Measurements from ENCODE around the gene DUS3L. TPM values are rescaled to one million over a fixed set of nuclear protein-coding genes. Genes with fewer than 3 reads are reported as not detected.
A peak's percentile ranks its signal among the peaks of the same experiment; 100 is the strongest.

Gene DUS3L
- total RNA-seq, 1 donor from 2014 or later = 35.1 TPM

- H3K4me3 ChIP-seq (ENCODE audit: low read depth, low read length) = no peak overlapping the region
- no peak for DNase-seq (ENCODE audit: low read depth)
- TF ChIP-seq CTCF (conservative IDR thresholded peaks at IDR 0.05; ENCODE audit: low read depth, low read length) = no peak
These were observed 18.1 kb upstream of the DUS3L start for GRCh38 chr19:5809053-5809452.

- H3K4me3 ChIP-seq (ENCODE audit: low read depth, low read length) = no peak overlapping the region
- DNase-seq (ENCODE audit: low read depth) = no peak
- no peak for TF ChIP-seq CTCF (conservative IDR thresholded peaks at IDR 0.05; ENCODE audit: low read depth, low read length)
These were observed 17.3 kb upstream of the DUS3L start for GRCh38 chr19:5808120-5808816.

GRCh38 chr19:5806905-5807304 lies 15.9 kb upstream of the DUS3L start:
- no peak for TF ChIP-seq CTCF (conservative IDR thresholded peaks at IDR 0.05; ENCODE audit: low read depth, low read length)
- no peak for DNase-seq (ENCODE audit: low read depth)
- no peak overlapping the region for H3K4me3 ChIP-seq (ENCODE audit: low read depth, low read length)

- no peak overlapping the region for H3K4me3 ChIP-seq (ENCODE audit: low read depth, low read length)
- no peak for DNase-seq (ENCODE audit: low read depth)
- TF ChIP-seq CTCF (conservative IDR thresholded peaks at IDR 0.05; ENCODE audit: low read depth, low read length) = no peak
These were observed 15.1 kb upstream of the DUS3L start for GRCh38 chr19:5806133-5806489.

- TF ChIP-seq CTCF (conservative IDR thresholded peaks at IDR 0.05; ENCODE audit: low read depth, low read length) = peak; percentile 82
- peak overlapping the region; percentile 35 for H3K4me3 ChIP-seq (ENCODE audit: low read depth, low read length)
- no peak for DNase-seq (ENCODE audit: low read depth)
These were observed 14.6 kb upstream of the DUS3L start for GRCh38 chr19:5805462-5806132.

- DNase-seq (ENCODE audit: low read depth) = no peak
- TF ChIP-seq CTCF (conservative IDR thresholded peaks at IDR 0.05; ENCODE audit: low read depth, low read length) = no peak
- peak within 1 kb of the TSS; percentile 44 for H3K4me3 ChIP-seq (ENCODE audit: low read depth, low read length)
These were observed 13.8 kb upstream of the DUS3L start, which contains the start of gene NRTN for GRCh38 chr19:5804516-5805461. NRTN (plus strand) TSS chr19:5805067; CDS start chr19:5824166, 19,099 bp downstream.
